ENCODE data around the gene MXD1. TPM values are rescaled to one million over a fixed set of nuclear protein-coding genes. Genes with fewer than 3 reads are reported as not detected.

Gene MXD1
- total RNA-seq, 3 donors from 2014 or later = 9.2 to 12.5 (median 11.8) TPM

- Mint-ChIP-seq H3K27me3 (ENCODE audit: low read depth) (no peaks in the 10 kb centered on the region), H3K4me1 (ENCODE audit: low read depth) (peaks cover 3% of the 10 kb centered on the region), H3K9me3 (no peaks in the 10 kb centered on the region), H3K4me3 (no peak overlapping the region), H3K36me3 (ENCODE audit: insufficient read depth) (peaks cover 13% of the 10 kb centered on the region)
- no peak for ATAC-seq
- no peak for DNase-seq
Measured at GRCh38 chr2:69989441-69990105, 74.7 kb downstream of the MXD1 start.

Other genes starting within 250 kb of the MXD1 start
- gene ANXA4, start 173.0 kb upstream of the MXD1 start, total RNA-seq = 10 to 100 TPM in 2 of 3 donors, 1 to 10 TPM in 1; 9.6 to 12.4 (median 11.2) TPM
- gene GMCL1, start 85.4 kb upstream of the MXD1 start, total RNA-seq = 10 to 100 TPM; 10.4 to 16.4 (median 12.3) TPM
- gene SNRNP27, start 21.2 kb upstream of the MXD1 start, total RNA-seq = 10 to 100 TPM; 57.4 to 77.1 (median 75.4) TPM
- gene ASPRV1, start 46.5 kb downstream of the MXD1 start, total RNA-seq = under 1 TPM; 0.46 to 0.74 (median 0.54) TPM
- gene PCBP1, start 172.4 kb downstream of the MXD1 start, total RNA-seq = 100 to 1,000 TPM; 427 to 493 (median 462) TPM

Data from activated T-cell treated with anti-CD3 and anti-CD28 coated beads, Interleukin-2, amount 50 U/mL, for 4 hours (primary cell).